Measurements from ENCODE around the gene HECW1. TPM values are rescaled to one million over a fixed set of nuclear protein-coding genes. Genes with fewer than 3 reads are reported as not detected.

Gene HECW1
- total and polyA plus RNA-seq, 2 experiments from 2014 or later = 11.0 to 21.8 TPM

GRCh38 chr7:43481902-43482678, 369.6 kb downstream of the HECW1 start:
- DNase-seq (ENCODE audit: low spot score) = no peak
- no peak overlapping the region for H3K27ac ChIP-seq (ENCODE audit: low read depth)
- H3K4me3 ChIP-seq = no peak overlapping the region
- no peak overlapping the region for H3K4me2 ChIP-seq
- no peak overlapping the region for H3K4me3 Mint-ChIP-seq
- peaks cover 15% of the 10 kb centered on the region for H3K36me3 Mint-ChIP-seq (ENCODE audit: low read depth)
- H3K4me1 ChIP-seq (ENCODE audit: insufficient read depth) = no peaks in the 10 kb centered on the region
- TF ChIP-seq POLR2AphosphoS5 (IDR thresholded peaks at IDR 0.05; ENCODE audit: low read depth) (no peak), EZH2 (IDR thresholded peaks at IDR 0.05; ENCODE audit: low read depth, unreplicated experiment) (no peak), ZNF331 (CRISPR knock-in tag; IDR thresholded peaks at IDR 0.05; ENCODE audit: low read depth) (no peak), STAT1 (IDR thresholded peaks at IDR 0.05; ENCODE audit: unreplicated experiment) (no peak), ZNF462 (CRISPR knock-in tag; IDR thresholded peaks at IDR 0.05) (no peak), ZNF114 (CRISPR knock-in tag; IDR thresholded peaks at IDR 0.05) (no peak), CTCF (conservative IDR thresholded peaks at IDR 0.05; ENCODE audit: low read depth in 2 of 2) (no peak), NANOG (IDR thresholded peaks at IDR 0.05; ENCODE audit: borderline replicate concordance) (no peak), CREB1 (CRISPR knock-in tag; IDR thresholded peaks at IDR 0.05; ENCODE audit: low read depth) (no peak), JUNB (IDR thresholded peaks at IDR 0.05; ENCODE audit: unreplicated experiment) (no peak), EZH2phosphoT487 (IDR thresholded peaks at IDR 0.05; ENCODE audit: unreplicated experiment) (no peak)
- TF ChIP-seq, protein P1, sequence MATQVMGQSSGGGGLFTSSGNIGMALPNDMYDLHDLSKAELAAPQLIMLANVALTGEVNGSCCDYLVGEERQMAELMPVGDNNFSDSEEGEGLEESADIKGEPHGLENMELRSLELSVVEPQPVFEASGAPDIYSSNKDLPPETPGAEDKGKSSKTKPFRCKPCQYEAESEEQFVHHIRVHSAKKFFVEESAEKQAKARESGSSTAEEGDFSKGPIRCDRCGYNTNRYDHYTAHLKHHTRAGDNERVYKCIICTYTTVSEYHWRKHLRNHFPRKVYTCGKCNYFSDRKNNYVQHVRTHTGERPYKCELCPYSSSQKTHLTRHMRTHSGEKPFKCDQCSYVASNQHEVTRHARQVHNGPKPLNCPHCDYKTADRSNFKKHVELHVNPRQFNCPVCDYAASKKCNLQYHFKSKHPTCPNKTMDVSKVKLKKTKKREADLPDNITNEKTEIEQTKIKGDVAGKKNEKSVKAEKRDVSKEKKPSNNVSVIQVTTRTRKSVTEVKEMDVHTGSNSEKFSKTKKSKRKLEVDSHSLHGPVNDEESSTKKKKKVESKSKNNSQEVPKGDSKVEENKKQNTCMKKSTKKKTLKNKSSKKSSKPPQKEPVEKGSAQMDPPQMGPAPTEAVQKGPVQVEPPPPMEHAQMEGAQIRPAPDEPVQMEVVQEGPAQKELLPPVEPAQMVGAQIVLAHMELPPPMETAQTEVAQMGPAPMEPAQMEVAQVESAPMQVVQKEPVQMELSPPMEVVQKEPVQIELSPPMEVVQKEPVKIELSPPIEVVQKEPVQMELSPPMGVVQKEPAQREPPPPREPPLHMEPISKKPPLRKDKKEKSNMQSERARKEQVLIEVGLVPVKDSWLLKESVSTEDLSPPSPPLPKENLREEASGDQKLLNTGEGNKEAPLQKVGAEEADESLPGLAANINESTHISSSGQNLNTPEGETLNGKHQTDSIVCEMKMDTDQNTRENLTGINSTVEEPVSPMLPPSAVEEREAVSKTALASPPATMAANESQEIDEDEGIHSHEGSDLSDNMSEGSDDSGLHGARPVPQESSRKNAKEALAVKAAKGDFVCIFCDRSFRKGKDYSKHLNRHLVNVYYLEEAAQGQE (IDR thresholded peaks at IDR 0.05; ENCODE audit: unreplicated experiment) = no peak
- TF ChIP-seq, protein P2, sequence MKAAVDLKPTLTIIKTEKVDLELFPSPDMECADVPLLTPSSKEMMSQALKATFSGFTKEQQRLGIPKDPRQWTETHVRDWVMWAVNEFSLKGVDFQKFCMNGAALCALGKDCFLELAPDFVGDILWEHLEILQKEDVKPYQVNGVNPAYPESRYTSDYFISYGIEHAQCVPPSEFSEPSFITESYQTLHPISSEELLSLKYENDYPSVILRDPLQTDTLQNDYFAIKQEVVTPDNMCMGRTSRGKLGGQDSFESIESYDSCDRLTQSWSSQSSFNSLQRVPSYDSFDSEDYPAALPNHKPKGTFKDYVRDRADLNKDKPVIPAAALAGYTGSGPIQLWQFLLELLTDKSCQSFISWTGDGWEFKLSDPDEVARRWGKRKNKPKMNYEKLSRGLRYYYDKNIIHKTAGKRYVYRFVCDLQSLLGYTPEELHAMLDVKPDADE (IDR thresholded peaks at IDR 0.05) = no peak
- no peak overlapping the region for H3K27ac Mint-ChIP-seq
- H3F3A ChIP-seq (replicated peaks; ENCODE audit: low read depth) = no peaks in the 10 kb centered on the region
- H3K27me3 Mint-ChIP-seq (ENCODE audit: insufficient read depth, low read depth, poor library complexity) = peaks cover 6% of the 10 kb centered on the region
- no peaks in the 10 kb centered on the region; the same call in 1 of the 2 replicates for H3K36me3 ChIP-seq (ENCODE audit: insufficient read depth)
- H3K79me2 ChIP-seq (replicated peaks; ENCODE audit: insufficient read depth) = no peaks in the 10 kb centered on the region
- H3K4me1 Mint-ChIP-seq = peaks cover 6% of the 10 kb centered on the region
- no peaks in the 10 kb centered on the region for H3K9me2 ChIP-seq (ENCODE audit: insufficient read depth)
- H4K20me1 ChIP-seq (replicated peaks; ENCODE audit: insufficient read depth) = no peaks in the 10 kb centered on the region
- ATAC-seq = no peak
- H3K9me3 Mint-ChIP-seq = peaks cover 16% of the 10 kb centered on the region
- H2AFZ ChIP-seq = no peak overlapping the region
- H3K27me3 ChIP-seq (ENCODE audit: insufficient read depth) = no peaks in the 10 kb centered on the region
